GM12878 (cell line): ENCODE measurements around the gene STXBP4.

Experiments used
- CTCF ChIP-seq, 3 experiments: IDR thresholded peaks in 2 of 3; conservative IDR thresholded peaks in 1 of 3; 2 replicates each; pipeline ENCODE4 v1.5.1; 2011; ENCODE audit warnings: low read depth in 3 of 3, low read length in 3 of 3, mild to moderate bottlenecking in 3 of 3, control low read depth in 2 of 3, moderate library complexity in 2 of 3, inconsistent platforms in 1 of 3, mixed read lengths in 1 of 3; ENCODE audit not compliant: control insufficient read depth in 2 of 3, insufficient read depth in 1 of 3; ENCODE audit errors: extremely low read depth in 1 of 3
- NFIC ChIP-seq: IDR thresholded peaks from 2 replicates; pipeline ENCODE4 v1.6.1; 2012; ENCODE audit warnings: low read depth, mild to moderate bottlenecking, inconsistent platforms, low read length, moderate library complexity
- PBX3 ChIP-seq: IDR thresholded peaks from 2 replicates; pipeline ENCODE4 v1.6.1; 2011; ENCODE audit warnings: mild to moderate bottlenecking, low read depth, low read length, moderate library complexity; ENCODE audit not compliant: insufficient replicate concordance
- POLR2AphosphoS5 ChIP-seq: IDR thresholded peaks from 2 replicates; pipeline ENCODE4 v1.6.1; 2011; ENCODE audit warnings: mild to moderate bottlenecking, low read length, inconsistent platforms
- SMAD1 ChIP-seq: fragments of 450-650 bp; IDR thresholded peaks from 2 replicates; pipeline ENCODE4 v1.6.1; 2018; ENCODE audit warnings: mild to moderate bottlenecking, low read depth; ENCODE audit not compliant: partially characterized antibody
- SUZ12 ChIP-seq: fragments of 200-600 bp; sonication (generic); IDR thresholded peaks from one replicate; pipeline ENCODE4 v1.6.1; 2018; ENCODE audit warnings: antibody characterized with exemption, mild to moderate bottlenecking; ENCODE audit not compliant: unreplicated experiment

DNA sequence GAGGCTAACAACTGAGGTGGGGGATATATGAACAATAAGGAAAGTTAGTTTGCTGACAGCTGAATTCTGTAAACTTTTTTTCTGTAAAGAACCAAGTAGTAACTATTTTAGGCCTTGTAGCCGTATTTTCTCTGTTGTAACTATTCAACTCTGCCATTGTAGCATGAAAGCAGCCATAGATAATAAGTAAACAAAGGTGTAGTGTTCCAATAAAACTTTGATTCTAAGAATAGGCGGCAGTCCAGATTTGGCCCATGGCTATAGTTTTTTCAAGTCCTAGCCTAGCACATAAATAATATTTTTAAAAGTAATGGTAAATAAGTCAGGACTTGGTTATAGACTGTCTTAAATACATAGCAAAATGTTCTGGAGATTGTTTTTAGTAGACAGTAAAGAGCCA lies 142.0 kb downstream of the STXBP4 start:
- TF ChIP-seq NFIC (no peak), SMAD1 (no peak), SUZ12 (no peak), CTCF (IDR thresholded peaks at IDR 0.05 in 2 of 3, conservative IDR thresholded peaks at IDR 0.05 in 1 of 3; ENCODE audit: control insufficient read depth in 2 of 3, extremely low read depth in 1 of 3, insufficient read depth in 1 of 3, low read depth in 3 of 3, low read length in 3 of 3) (no peak), POLR2AphosphoS5 (no peak), PBX3 (no peak)
